Stimulated activated CD8-positive, alpha-beta memory T cell treated with anti-CD3 and anti-CD28 coated beads, Interleukin-2, amount 100 ng/mL, for 1 hour (primary cell): ENCODE data around the gene ASTN2.

Experiments
- DNase-seq, 2 donors: peaks; one replicate each; pipeline ENCODE4 v3.0.0-alpha.2; 2020; ENCODE audit warnings: low read depth in 2 of 2

The ASTN2 gene

GRCh38 chr9:116737152-116737546 is 677.7 kb downstream of the ASTN2 start:
- no peak for DNase-seq

GRCh38 chr9:116736399-116737151 is 678.3 kb downstream of the ASTN2 start:
- no peak for DNase-seq

GRCh38 chr9:116733010-116733641 is 681.7 kb downstream of the ASTN2 start:
- no peak for DNase-seq

GRCh38 chr9:116726602-116727001 is 688.3 kb downstream of the ASTN2 start:
- DNase-seq, result no peak

GRCh38 chr9:116724123-116724522 is 690.7 kb downstream of the ASTN2 start:
- no peak for DNase-seq

GRCh38 chr9:116721944-116722343 is 692.9 kb downstream of the ASTN2 start:
- no peak for DNase-seq

- DNase-seq, result no peak
Observed at GRCh38 chr9:116721411-116721810, 693.4 kb downstream of the ASTN2 start.

- no peak for DNase-seq
Observed at GRCh38 chr9:116720111-116720510, 694.7 kb downstream of the ASTN2 start.

- no peak for DNase-seq
Observed at GRCh38 chr9:116718111-116718510, 696.7 kb downstream of the ASTN2 start.

- no peak for DNase-seq
Observed at GRCh38 chr9:116717150-116717549, 697.7 kb downstream of the ASTN2 start.

- DNase-seq, result no peak
Observed at GRCh38 chr9:116716438-116716837, 698.4 kb downstream of the ASTN2 start.

GRCh38 chr9:116715751-116716150 is 699.1 kb downstream of the ASTN2 start:
- DNase-seq, result no peak

GRCh38 chr9:116713271-116713670 is 701.6 kb downstream of the ASTN2 start:
- DNase-seq, result no peak

- no peak for DNase-seq
Observed at GRCh38 chr9:116712781-116713180, 702.1 kb downstream of the ASTN2 start.

GRCh38 chr9:116706310-116707290 is 708.3 kb downstream of the ASTN2 start:
- no peak for DNase-seq

GRCh38 chr9:116705531-116705930 is 709.3 kb downstream of the ASTN2 start:
- no peak for DNase-seq

GRCh38 chr9:116704470-116704869 is 710.4 kb downstream of the ASTN2 start:
- no peak for DNase-seq

GRCh38 chr9:116703634-116704033 is 711.2 kb downstream of the ASTN2 start:
- no peak for DNase-seq

- no peak for DNase-seq
Observed at GRCh38 chr9:116701940-116702642, 712.8 kb downstream of the ASTN2 start.

- no peak for DNase-seq
Observed at GRCh38 chr9:116700882-116701865, 713.7 kb downstream of the ASTN2 start.
